Liver (tissue), 9 donors: ENCODE results near the gene LIX1L. TPM values are rescaled to one million over a fixed set of nuclear protein-coding genes. Genes with fewer than 3 reads are reported as not detected.
A peak's percentile ranks its signal among the peaks of the same experiment; 100 is the strongest.

Experiments used
- DNase-seq: peaks from one replicate; pipeline ENCODE4 v3.0.0-alpha.2; 2017; ENCODE audit warnings: low spot score
- H3K27ac ChIP-seq, 2 donors: one replicate each; pipeline ENCODE4 v1.7.0; 2013; ENCODE audit warnings: inconsistent platforms in 2 of 2, low read length in 2 of 2, control low read depth in 1 of 2, low read depth in 1 of 2, mild to moderate bottlenecking in 1 of 2
- H3K27me3 ChIP-seq, 4 donors: one replicate each; pipeline versions ENCODE4 v1.6.1 to v1.7.0; 2013; ENCODE audit warnings: low read length in 3 of 4, inconsistent platforms in 1 of 4, mild to moderate bottlenecking in 1 of 4, moderate library complexity in 1 of 4; ENCODE audit not compliant: control insufficient read depth in 4 of 4, insufficient read depth in 4 of 4
- H3K36me3 ChIP-seq, 4 donors: one replicate each; pipeline versions ENCODE4 v1.6.1 to v1.7.0; 2013; ENCODE audit warnings: low read length in 3 of 4, mild to moderate bottlenecking in 3 of 4, low read depth in 1 of 4, moderate library complexity in 1 of 4; ENCODE audit not compliant: control insufficient read depth in 4 of 4, insufficient read depth in 3 of 4
- H3K4me1 ChIP-seq, 4 donors: one replicate each; pipeline versions ENCODE4 v1.6.1 to v1.7.0; 2013; ENCODE audit warnings: low read length in 3 of 4, mild to moderate bottlenecking in 3 of 4, moderate library complexity in 1 of 4; ENCODE audit not compliant: control insufficient read depth in 4 of 4, insufficient read depth in 4 of 4
- H3K4me3 ChIP-seq, 3 donors: one replicate each; pipeline versions ENCODE4 v1.6.1 to v1.7.0; 2013; ENCODE audit warnings: low read length in 3 of 3, control low read depth in 1 of 3, low read depth in 1 of 3, mild to moderate bottlenecking in 1 of 3
- H3K9ac ChIP-seq, 2 donors: one replicate each; pipeline ENCODE4 v1.7.0; 2013; ENCODE audit warnings: low read length in 2 of 2, mild to moderate bottlenecking in 2 of 2, moderate library complexity in 2 of 2, control low read depth in 1 of 2, low read depth in 1 of 2
- H3K9me3 ChIP-seq, 4 donors: one replicate each; pipeline versions ENCODE4 v1.6.1 to v1.7.0; 2013; ENCODE audit warnings: low read length in 3 of 4; ENCODE audit not compliant: control insufficient read depth in 4 of 4
- CTCF ChIP-seq: fragments of 150-350 bp; IDR thresholded peaks from 2 replicates; pipeline ENCODE4 v1.5.1; 2017; ENCODE audit warnings: improper control_type of control experiment, low read depth, low read length; ENCODE audit not compliant: missing input control
- EGR1 ChIP-seq, 2 donors: IDR thresholded peaks; 2 replicates each; pipeline ENCODE4 v1.6.1; 2016 to 2018; ENCODE audit warnings: antibody characterized with exemption in 2 of 2, low read depth in 2 of 2
- FOXA1 ChIP-seq: IDR thresholded peaks from 2 replicates; pipeline ENCODE4 v1.6.1; 2016; ENCODE audit warnings: antibody characterized with exemption
- FOXA2 ChIP-seq: IDR thresholded peaks from 2 replicates; pipeline ENCODE4 v1.6.1; 2016; ENCODE audit warnings: antibody characterized with exemption
- GABPA ChIP-seq, 2 donors: IDR thresholded peaks in 1 of 2; conservative IDR thresholded peaks in 1 of 2; 2 replicates each; pipeline ENCODE4 v1.6.1; 2016; ENCODE audit warnings: antibody characterized with exemption in 2 of 2, mild to moderate bottlenecking in 1 of 2, moderate library complexity in 1 of 2
- HNF4A ChIP-seq, 2 donors: conservative IDR thresholded peaks; 2 replicates each; pipeline ENCODE4 v1.6.1; 2016; ENCODE audit warnings: antibody characterized with exemption in 2 of 2, mild to moderate bottlenecking in 2 of 2
- HNF4G ChIP-seq: IDR thresholded peaks from 2 replicates; pipeline ENCODE4 v1.6.1; 2016; ENCODE audit warnings: antibody characterized with exemption
- JUND ChIP-seq, 2 donors: IDR thresholded peaks; 2 replicates each; pipeline ENCODE4 v1.6.1; 2016; ENCODE audit warnings: antibody characterized with exemption in 2 of 2
- MAX ChIP-seq: IDR thresholded peaks from 2 replicates; pipeline ENCODE4 v1.6.1; 2016; ENCODE audit warnings: antibody characterized with exemption
- NR2F2 ChIP-seq: IDR thresholded peaks from 2 replicates; pipeline ENCODE4 v1.6.1; 2016; ENCODE audit warnings: antibody characterized with exemption
- RAD21 ChIP-seq, 2 donors: IDR thresholded peaks; 2 replicates each; pipeline ENCODE4 v1.6.1; 2016; ENCODE audit warnings: antibody characterized with exemption in 2 of 2, mild to moderate bottlenecking in 2 of 2
- REST ChIP-seq: IDR thresholded peaks from 2 replicates; pipeline ENCODE4 v1.6.1; 2016; ENCODE audit warnings: antibody characterized with exemption, mild to moderate bottlenecking
- RXRA ChIP-seq, 2 donors: IDR thresholded peaks; 2 replicates each; pipeline ENCODE4 v1.6.1; 2017 to 2018; ENCODE audit warnings: antibody characterized with exemption in 2 of 2, mild to moderate bottlenecking in 1 of 2
- SP1 ChIP-seq: IDR thresholded peaks from 2 replicates; pipeline ENCODE4 v1.6.1; 2018; ENCODE audit warnings: antibody characterized with exemption, mild to moderate bottlenecking
- TAF1 ChIP-seq: conservative IDR thresholded peaks from 2 replicates; pipeline ENCODE4 v1.6.1; 2016; ENCODE audit warnings: antibody characterized with exemption, mild to moderate bottlenecking
- YY1 ChIP-seq: IDR thresholded peaks from 2 replicates; pipeline ENCODE4 v1.6.1; 2016; ENCODE audit warnings: antibody characterized with exemption, mild to moderate bottlenecking
- ZBTB33 ChIP-seq: IDR thresholded peaks from 2 replicates; pipeline ENCODE4 v1.6.1; 2016; ENCODE audit warnings: antibody characterized with exemption
- WGBS: extraction: QIAGEN DNeasy Blood & Tissue Kit; methylation state at CpG from one replicate; pipeline ENCODE4 v1.1.7; 2013; 5-methylcytosine and 5-hydroxymethylcytosine counted together
- polyA plus RNA-seq, 2 donors: library from polyadenylated mRNA; stranded (reverse) in 1 of 2; unstranded in 1 of 2; fragments of 200-250 nt in 1 of 2; fragments of >200 nt in 1 of 2; fragmentation: Nextera tagmentation in 1 of 2; extraction: Ambion mirVana in 1 of 2; gene quantifications; one replicate each; pipeline versions ENCODE4 v1.2.1 to v1.2.3, GENCODE V29; 2013 to 2015
- total RNA-seq, 2 donors: library from RNA; depleted of rRNA; stranded (reverse); fragments of >200 nt; gene quantifications; one replicate each; pipeline ENCODE4 v1.2.3, GENCODE V29; 2014
- TF ChIP-seq, protein P1 (sequence below): IDR thresholded peaks from 2 replicates; pipeline ENCODE4 v1.6.1; 2016; ENCODE audit warnings: antibody characterized with exemption
- donor health status: healthy.
- donor health status: healthy.
- donor health status: healthy.
- donor health status: healthy.
- donor health status: healthy.

The LIX1L gene
- total and polyA plus RNA-seq, 4 donors, result 4.6 to 8.6 (median 6.3) TPM

DNA sequence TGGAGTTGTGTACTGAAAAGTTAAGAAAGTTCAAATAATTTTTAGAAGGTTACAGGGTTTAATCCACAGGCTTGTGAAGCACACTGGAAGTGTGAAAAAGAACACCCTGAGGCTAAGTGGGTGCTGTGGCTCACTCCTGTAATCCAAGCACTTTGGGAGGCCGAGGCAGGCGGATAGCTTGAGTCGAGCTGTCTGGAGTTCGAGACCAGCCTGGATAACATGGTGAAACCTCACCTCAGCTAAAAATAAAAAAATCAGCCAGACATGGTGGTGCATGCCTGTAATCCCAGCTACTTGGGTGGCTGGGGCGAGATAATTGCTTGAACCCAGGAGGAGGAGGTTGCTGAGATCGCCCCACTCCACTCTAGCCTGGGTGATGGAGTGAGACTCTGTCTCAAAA, 28.7 kb upstream of the LIX1L start:
- TF ChIP-seq GABPA (IDR thresholded peaks at IDR 0.05 in 1 of 2, conservative IDR thresholded peaks at IDR 0.05 in 1 of 2) (no peak), FOXA1 (no peak), HNF4A (conservative IDR thresholded peaks at IDR 0.05) (no peak), SP1 (no peak), RAD21 (IDR thresholded peaks at IDR 0.05) (no peak), REST (no peak)
- no peaks in the 10 kb centered on the region for H3K36me3 ChIP-seq
- H3K4me3 ChIP-seq, result no peak overlapping the region
- no peaks in the 10 kb centered on the region for H3K27me3 ChIP-seq
- 97% methylated on average over 6 of the region's 6 CpGs for WGBS
- no peak overlapping the region for H3K9ac ChIP-seq
- peaks cover 16 to 41% (median 28%) of the 10 kb centered on the region in 4 donors for H3K4me1 ChIP-seq
- DNase-seq, result no peak
- H3K27ac ChIP-seq, result no peak overlapping the region
- H3K9me3 ChIP-seq, result no peaks in the 10 kb centered on the region

DNA sequence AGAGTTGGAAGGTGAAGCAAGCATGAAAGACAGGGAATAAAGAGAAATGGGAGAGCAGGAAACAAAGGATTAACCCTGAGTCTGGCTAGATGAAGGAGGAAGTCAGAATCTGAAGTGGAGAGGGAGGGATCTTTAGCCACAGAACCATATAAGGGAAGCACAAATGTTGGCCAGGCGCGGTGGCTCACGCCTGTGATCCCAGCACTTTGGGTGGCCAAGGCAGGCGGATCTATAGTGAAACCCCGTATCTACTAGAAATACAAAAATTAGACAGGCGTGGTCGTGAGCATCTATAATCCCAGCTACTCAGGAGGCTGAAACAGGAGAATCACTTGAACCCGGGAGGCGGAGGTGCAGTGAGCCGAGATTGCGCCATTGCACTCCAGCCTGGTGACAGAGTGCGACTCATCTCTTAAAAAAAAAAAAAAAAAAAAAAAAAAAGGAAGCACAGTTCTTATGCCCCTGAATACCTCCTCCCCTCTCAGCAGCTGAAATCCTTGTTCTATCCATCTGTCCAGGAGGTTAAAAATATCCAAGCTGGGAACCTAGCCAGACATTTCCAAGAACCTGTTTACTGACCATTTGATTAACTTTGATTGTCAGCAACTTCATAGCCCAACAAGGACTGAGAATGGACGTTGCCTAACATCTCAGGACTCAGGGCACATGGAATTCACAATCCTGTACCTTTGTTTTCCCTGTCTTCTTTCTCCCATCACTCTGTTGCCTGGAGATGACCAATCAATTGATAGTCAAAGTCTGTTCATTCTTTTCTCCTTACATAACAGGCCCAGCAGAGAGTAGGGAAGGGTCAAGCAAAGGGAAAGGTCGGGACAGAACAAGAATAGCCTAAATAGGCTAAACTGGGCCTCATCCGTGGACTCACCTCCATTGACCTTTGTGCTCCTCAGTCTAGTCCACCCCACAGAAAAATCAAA, 28.0 kb upstream of the LIX1L start:
- 48% methylated on average over 15 of the region's 15 CpGs for WGBS
- Histone ChIP-seq H3K4me3 (no peak overlapping the region), H3K4me1 (peaks cover 21 to 43% (median 27%) of the 10 kb centered on the region in 4 donors)

More for the DNA sequence above, 28.0 kb upstream of the LIX1L start:
- no peak for DNase-seq
- Histone ChIP-seq H3K36me3 (no peaks in the 10 kb centered on the region), H3K9me3 (no peaks in the 10 kb centered on the region), H3K27ac (peak overlapping the region; percentile 58 to 61), H3K9ac (no peak overlapping the region), H3K27me3 (no peaks in the 10 kb centered on the region)
- TF ChIP-seq TAF1 (no peak), ZBTB33 (no peak), FOXA2 (no peak), FOXA1 (no peak), GABPA (IDR thresholded peaks at IDR 0.05 in 1 of 2, conservative IDR thresholded peaks at IDR 0.05 in 1 of 2) (no peak), SP1 (peak; percentile 66), EGR1 (IDR thresholded peaks at IDR 0.05; ENCODE audit: low read depth in 2 of 2) (no peak), REST (no peak), HNF4A (conservative IDR thresholded peaks at IDR 0.05) (peak; percentile 64 to 65), HNF4G (no peak), NR2F2 (peak; percentile 65), JUND (IDR thresholded peaks at IDR 0.05) (peak; percentile 30 to 62), CTCF (no peak), YY1 (peak; percentile 10), RXRA (IDR thresholded peaks at IDR 0.05) (peak; percentile 76 to 84), MAX (peak; percentile 60), RAD21 (IDR thresholded peaks at IDR 0.05) (no peak)
- TF ChIP-seq, protein P1, sequence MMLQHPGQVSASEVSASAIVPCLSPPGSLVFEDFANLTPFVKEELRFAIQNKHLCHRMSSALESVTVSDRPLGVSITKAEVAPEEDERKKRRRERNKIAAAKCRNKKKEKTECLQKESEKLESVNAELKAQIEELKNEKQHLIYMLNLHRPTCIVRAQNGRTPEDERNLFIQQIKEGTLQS, result peak; percentile 17
